ENCODE measurements around the gene SLC6A12. TPM values are rescaled to one million over a fixed set of nuclear protein-coding genes. Genes with fewer than 3 reads are reported as not detected.

The SLC6A12 gene
- polyA plus RNA-seq, 1 donor (not counting 4 experiments of a cell fraction or from before 2014, with no cell fraction given): not detected

DNA sequence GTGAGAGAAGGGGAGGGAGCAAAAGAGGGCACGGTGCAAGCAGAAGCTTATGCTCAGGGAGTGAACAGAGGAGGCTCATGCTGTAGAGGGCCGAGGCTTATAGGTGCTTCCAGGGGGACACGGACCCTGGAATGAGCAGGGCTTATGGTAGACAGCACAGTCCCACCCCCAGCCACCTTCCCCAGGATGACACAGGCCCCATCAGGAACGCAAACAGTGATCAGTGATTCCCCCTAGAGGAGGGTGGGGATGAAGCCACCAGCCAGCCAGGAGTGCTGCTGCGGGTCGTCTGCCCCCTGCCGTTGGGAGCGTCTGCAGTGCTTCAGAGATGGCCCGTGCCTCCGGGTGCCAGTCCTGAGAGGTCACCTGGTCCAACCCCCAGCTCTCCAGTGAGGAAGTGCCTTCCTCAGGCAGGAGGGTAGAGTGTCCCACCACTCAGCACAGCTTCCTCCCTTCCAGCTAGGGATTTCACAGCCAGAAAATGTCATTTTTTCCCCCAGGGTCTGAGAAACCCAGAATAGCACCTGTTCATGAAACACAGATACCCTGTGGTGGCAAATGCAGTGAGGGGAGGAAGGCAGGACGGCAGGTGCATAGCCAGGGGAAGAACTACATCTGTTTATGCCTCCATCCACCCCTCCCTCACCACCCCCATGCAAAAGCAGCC is 60.7 kb downstream of the SLC6A12 start:
- no peak overlapping the region for H2AFZ ChIP-seq (ENCODE audit: control insufficient read depth, low read length)
- no peaks in the 10 kb centered on the region for H3K27me3 ChIP-seq (ENCODE audit: control insufficient read depth, extremely low read depth, insufficient read depth, low read length)
- dilution Hi-C loops (cut with MboI; ENCODE audit: extremely low pct_ligation_motif_present, low sequenced_read_pairs): no loop called here
- H3K4me1 ChIP-seq (ENCODE audit: control insufficient read depth, extremely low read depth, insufficient read depth, low read length): peaks cover 11% of the 10 kb centered on the region
- no peaks in the 10 kb centered on the region for H3K36me3 ChIP-seq (ENCODE audit: control insufficient read depth in 2 of 2, extremely low read depth in 1 of 2, insufficient read depth in 2 of 2, low read length in 2 of 2)
- TF ChIP-seq, protein P1, sequence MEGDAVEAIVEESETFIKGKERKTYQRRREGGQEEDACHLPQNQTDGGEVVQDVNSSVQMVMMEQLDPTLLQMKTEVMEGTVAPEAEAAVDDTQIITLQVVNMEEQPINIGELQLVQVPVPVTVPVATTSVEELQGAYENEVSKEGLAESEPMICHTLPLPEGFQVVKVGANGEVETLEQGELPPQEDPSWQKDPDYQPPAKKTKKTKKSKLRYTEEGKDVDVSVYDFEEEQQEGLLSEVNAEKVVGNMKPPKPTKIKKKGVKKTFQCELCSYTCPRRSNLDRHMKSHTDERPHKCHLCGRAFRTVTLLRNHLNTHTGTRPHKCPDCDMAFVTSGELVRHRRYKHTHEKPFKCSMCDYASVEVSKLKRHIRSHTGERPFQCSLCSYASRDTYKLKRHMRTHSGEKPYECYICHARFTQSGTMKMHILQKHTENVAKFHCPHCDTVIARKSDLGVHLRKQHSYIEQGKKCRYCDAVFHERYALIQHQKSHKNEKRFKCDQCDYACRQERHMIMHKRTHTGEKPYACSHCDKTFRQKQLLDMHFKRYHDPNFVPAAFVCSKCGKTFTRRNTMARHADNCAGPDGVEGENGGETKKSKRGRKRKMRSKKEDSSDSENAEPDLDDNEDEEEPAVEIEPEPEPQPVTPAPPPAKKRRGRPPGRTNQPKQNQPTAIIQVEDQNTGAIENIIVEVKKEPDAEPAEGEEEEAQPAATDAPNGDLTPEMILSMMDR (optimal IDR thresholded peaks at IDR 0.05 in 1 of 3, IDR thresholded peaks at IDR 0.05 in 1 of 3, conservative IDR thresholded peaks at IDR 0.05 in 1 of 3; ENCODE audit: extremely low read depth in 1 of 3, insufficient read depth in 2 of 3, low read length in 3 of 3): peak; percentile 65 to 87 (median 84)
- TF ChIP-seq EZH2 (IDR thresholded peaks at IDR 0.05; ENCODE audit: low read length): no peak
- no peak for FAIRE-seq
- H3K4me2 ChIP-seq (ENCODE audit: control insufficient read depth, extremely low read depth, insufficient read depth, low read depth, low read length): no peak overlapping the region
- no peaks in the 10 kb centered on the region for H3K9me1 ChIP-seq (ENCODE audit: control insufficient read depth, extremely low read depth, insufficient read depth, low read length)
- no peaks in the 10 kb centered on the region for H3K79me2 ChIP-seq (ENCODE audit: control insufficient read depth, insufficient read depth, low read length)
- H3K9me3 ChIP-seq (ENCODE audit: control insufficient read depth, low read depth, low read length): no peaks in the 10 kb centered on the region
- no peaks in the 10 kb centered on the region for H4K20me1 ChIP-seq (ENCODE audit: control insufficient read depth, extremely low read depth, insufficient read depth, low read length)
- H3K9ac ChIP-seq (ENCODE audit: control insufficient read depth, extremely low read depth, insufficient read depth, low read length): no peak overlapping the region
- no peak for DNase-seq (ENCODE audit: low read depth, low spot score)
- H3K27ac ChIP-seq (ENCODE audit: control insufficient read depth, insufficient read depth, low read length): no peak overlapping the region
- H3K4me3 ChIP-seq (ENCODE audit: control insufficient read depth in 2 of 3, extremely low read depth in 1 of 3, insufficient read depth in 2 of 3, low read depth in 1 of 3, low read length in 3 of 3): no peak overlapping the region

DNA sequence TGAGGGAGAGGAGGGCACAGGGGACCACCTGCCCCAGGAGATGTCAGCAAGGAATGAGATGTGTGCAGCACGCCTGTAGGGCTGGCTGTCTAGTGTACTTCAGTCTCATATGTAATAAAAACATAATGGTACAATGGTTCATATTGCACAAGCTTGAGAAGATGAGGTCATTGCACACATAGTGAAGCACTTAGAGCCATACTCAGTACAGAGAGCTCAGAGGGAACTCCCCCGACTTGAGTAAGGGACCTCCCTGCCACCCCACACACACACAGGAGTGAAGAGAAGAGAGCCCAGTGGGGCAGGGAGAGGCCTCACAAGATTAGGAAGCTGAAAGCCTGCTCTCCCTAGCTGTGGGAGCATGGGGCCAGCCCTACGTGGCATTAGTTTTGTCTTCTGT is 61.5 kb downstream of the SLC6A12 start:
- Histone ChIP-seq H3K4me2 (ENCODE audit: control insufficient read depth, extremely low read depth, insufficient read depth, low read depth, low read length) (no peak overlapping the region), H3K9ac (ENCODE audit: control insufficient read depth, extremely low read depth, insufficient read depth, low read length) (no peak overlapping the region), H3K4me1 (ENCODE audit: control insufficient read depth, extremely low read depth, insufficient read depth, low read length) (peaks cover 11% of the 10 kb centered on the region), H3K4me3 (ENCODE audit: control insufficient read depth in 2 of 3, extremely low read depth in 1 of 3, insufficient read depth in 2 of 3, low read depth in 1 of 3, low read length in 3 of 3) (no peak overlapping the region), H2AFZ (ENCODE audit: control insufficient read depth, low read length) (no peak overlapping the region), H4K20me1 (ENCODE audit: control insufficient read depth, extremely low read depth, insufficient read depth, low read length) (no peaks in the 10 kb centered on the region), H3K27ac (ENCODE audit: control insufficient read depth, insufficient read depth, low read length) (no peak overlapping the region), H3K79me2 (ENCODE audit: control insufficient read depth, insufficient read depth, low read length) (no peaks in the 10 kb centered on the region), H3K9me1 (ENCODE audit: control insufficient read depth, extremely low read depth, insufficient read depth, low read length) (no peaks in the 10 kb centered on the region), H3K36me3 (ENCODE audit: control insufficient read depth in 2 of 2, extremely low read depth in 1 of 2, insufficient read depth in 2 of 2, low read length in 2 of 2) (no peaks in the 10 kb centered on the region), H3K9me3 (ENCODE audit: control insufficient read depth, low read depth, low read length) (no peaks in the 10 kb centered on the region), H3K27me3 (ENCODE audit: control insufficient read depth, extremely low read depth, insufficient read depth, low read length) (no peaks in the 10 kb centered on the region)
- dilution Hi-C loops (cut with MboI; ENCODE audit: extremely low pct_ligation_motif_present, low sequenced_read_pairs): no loop called here
- DNase-seq (ENCODE audit: low read depth, low spot score) (no peak), FAIRE-seq (no peak)
- TF ChIP-seq EZH2 (IDR thresholded peaks at IDR 0.05; ENCODE audit: low read length): no peak
- TF ChIP-seq, protein P1 (optimal IDR thresholded peaks at IDR 0.05 in 1 of 3, IDR thresholded peaks at IDR 0.05 in 1 of 3, conservative IDR thresholded peaks at IDR 0.05 in 1 of 3; ENCODE audit: extremely low read depth in 1 of 3, insufficient read depth in 2 of 3, low read length in 3 of 3): no peak
